ENCODE data around the gene IGF2. TPM values are rescaled to one million over a fixed set of nuclear protein-coding genes. Genes with fewer than 3 reads are reported as not detected.

Gene IGF2
- total and polyA plus RNA-seq, 2 of the 8 experiments (the other 6 are each of a cell fraction or from before 2014, with no cell fraction given) = 0.74 to 1.5 TPM

GRCh38 chr11:2136952-2137201 is 2.3 kb downstream of the IGF2 start:
- Histone ChIP-seq H3K18ac (ENCODE audit: extremely low read depth, low read length) (peak overlapping the region; percentile 13), H3K36me3 (ENCODE audit: control insufficient read depth in 2 of 4, insufficient read depth in 4 of 4, low read length in 3 of 4) (peaks cover 0 to 3% (median 0%) of the 10 kb centered on the region in 4 experiments; a peak in 1 of 8 replicates), H2AK5ac (ENCODE audit: low read depth, low read length) (no peak overlapping the region), H3K27me3 (replicated peaks in 1 of 4; ENCODE audit: control insufficient read depth in 3 of 4, extremely low read depth in 1 of 4, insufficient read depth in 3 of 4, low read length in 3 of 4) (peaks cover 47 to 83% (median 70%) of the 10 kb centered on the region in 4 experiments), H3K56ac (replicated peaks; ENCODE audit: insufficient read length, low read depth, low read length) (no peak overlapping the region), H3K79me1 (ENCODE audit: low read depth, low read length) (no peaks in the 10 kb centered on the region), H4K91ac (replicated peaks; ENCODE audit: insufficient read length, low read length) (no peak overlapping the region), H2BK20ac (ENCODE audit: low read length) (no peak overlapping the region; the same call in 1 of the 2 replicates), H3K23ac (ENCODE audit: insufficient read length) (no peak overlapping the region), H2BK120ac (replicated peaks; ENCODE audit: low read depth, low read length) (no peak overlapping the region), H3K23me2 (ENCODE audit: low read depth, low read length) (peaks cover 13% of the 10 kb centered on the region; the same call in 1 of the 2 replicates), H3K14ac (ENCODE audit: insufficient read length) (no peak overlapping the region), H3K9ac (replicated peaks in 1 of 4; ENCODE audit: extremely low read depth in 1 of 4, low read depth in 3 of 4, low read length in 3 of 4) (no peak overlapping the region), H3K9me3 (ENCODE audit: insufficient read depth in 2 of 2, low read depth in 1 of 2, low read length in 1 of 2) (no peaks in the 10 kb centered on the region), H4K20me1 (replicated peaks in 1 of 2; ENCODE audit: control insufficient read depth in 1 of 2, insufficient read depth in 2 of 2, low read length in 2 of 2) (peaks cover 6 to 10% of the 10 kb centered on the region in 2 experiments), H3K79me2 (ENCODE audit: control insufficient read depth in 1 of 2, insufficient read depth in 2 of 2, low read length in 2 of 2) (no peaks in the 10 kb centered on the region), H2BK12ac (ENCODE audit: low read depth, low read length) (no peak overlapping the region), H3K4me3 (ENCODE audit: extremely low read depth in 1 of 4, insufficient read depth in 2 of 4, low read depth in 3 of 4, low read length in 4 of 4) (peak overlapping the region; percentile 10 to 65 (median 20); a peak in 5 of 8 replicates), H2BK15ac (ENCODE audit: low read length) (peak overlapping the region; percentile 72; the same call in 1 of the 2 replicates), H3K4me2 (ENCODE audit: insufficient read depth in 1 of 2, low read depth in 2 of 2, low read length in 2 of 2) (peak overlapping the region; percentile 54 to 87), H4K8ac (ENCODE audit: extremely low read depth, insufficient read depth, low read length) (no peak overlapping the region; the same call in 1 of the 2 replicates), H2AFZ (ENCODE audit: low read length) (no peak overlapping the region), H3K4me1 (replicated peaks in 1 of 4; ENCODE audit: control insufficient read depth in 3 of 4, insufficient read depth in 4 of 4, low read length in 3 of 4) (peaks cover 0 to 12% (median 7%) of the 10 kb centered on the region in 4 experiments; a peak in 6 of 7 replicates), H3K27ac (ENCODE audit: low read depth, low read length) (no peak overlapping the region), H3K4ac (replicated peaks; ENCODE audit: insufficient read length, low read depth, low read length) (no peak overlapping the region), H4K5ac (ENCODE audit: insufficient read length, low read depth, low read length) (no peak overlapping the region), H2BK5ac (ENCODE audit: low read depth, low read length) (no peak overlapping the region)
- 40% methylated on average over 1 of the region's 8 CpGs; no CpG with 5 or more reads in 1 of the 2 experiments for WGBS, 2 experiments (ENCODE audit: extremely low coverage in 1 of 2, insufficient coverage in 1 of 2, insufficient read length in 1 of 2, insufficient replicate concordance in 2 of 2, low coverage in 1 of 2, low lambda C conversion rate in 2 of 2, missing lambda C conversion rate in 1 of 2)
- no peak for FAIRE-seq
- no peak for DNase-seq (ENCODE audit: low read depth in 1 of 2, low spot score in 2 of 2)
- no peak for TF ChIP-seq SP1 (IDR thresholded peaks at IDR 0.05; ENCODE audit: low read depth, low read length)
- 0 out of 2 replicates have a peak, but pooled peaks have one; percentile 1 for TF ChIP-seq RBBP5 (IDR thresholded peaks at IDR 0.05; ENCODE audit: borderline replicate concordance, low read depth, low read length)
- CTCF ChIA-PET (ENCODE audit: partially characterized antibody) = interaction anchor here (0.9 to 12.3 kb wide), 11 partner anchors 14 to 304 kb away, joined by 3 to 170 read pairs (median 4); no protein-coding TSS in a partner anchor
- POLR2A ChIA-PET (ENCODE audit: partially characterized antibody) = interaction anchor here (0.9 kb wide), 2 partner anchors 9 to 40 kb away, joined by 3 to 5 read pairs; no protein-coding TSS in a partner anchor

Data from H1 (cell line).